Measurements from ENCODE around the gene MRAS.

DNA sequence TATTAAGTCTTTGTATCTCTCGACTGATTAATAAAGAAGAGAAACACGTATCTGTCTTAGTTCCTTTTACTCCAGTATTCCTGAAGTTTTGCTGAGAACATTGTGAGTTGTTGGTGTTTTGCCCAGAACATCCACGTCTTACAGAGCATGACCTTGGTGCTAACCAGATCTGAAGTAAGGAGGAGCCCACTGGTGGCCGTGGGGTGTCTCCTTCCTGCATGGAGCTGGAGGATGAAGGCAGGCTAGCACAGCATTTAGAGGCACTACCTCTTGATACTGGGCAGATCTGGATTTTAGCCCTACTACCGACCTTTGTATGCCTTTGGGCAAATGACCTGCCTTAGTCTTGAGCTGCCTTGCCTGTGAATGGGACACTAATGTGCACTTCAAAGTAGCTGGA lies 57.1 kb downstream of the MRAS start:
- TF ChIP-seq TAF1 (IDR thresholded peaks at IDR 0.05; ENCODE audit: low read depth), result no peak
- TF ChIP-seq, protein P1, sequence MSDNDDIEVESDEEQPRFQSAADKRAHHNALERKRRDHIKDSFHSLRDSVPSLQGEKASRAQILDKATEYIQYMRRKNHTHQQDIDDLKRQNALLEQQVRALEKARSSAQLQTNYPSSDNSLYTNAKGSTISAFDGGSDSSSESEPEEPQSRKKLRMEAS (IDR thresholded peaks at IDR 0.05), result no peak
- no peak for TF ChIP-seq YY1 (IDR thresholded peaks at IDR 0.05; ENCODE audit: low read depth)
- TF ChIP-seq RAD21 (IDR thresholded peaks at IDR 0.05; ENCODE audit: low read depth), result no peak
- TF ChIP-seq EP300 (IDR thresholded peaks at IDR 0.05; ENCODE audit: borderline replicate concordance), result no peak
